Medulla oblongata (tissue), 1 donor: ENCODE results near the gene XYLT1.
"Not testable (repeated sequence)": the region's sequence is repeated elsewhere in the genome, so short reads cannot be mapped to it uniquely, and the experiment has no call there.

Source experiments
- DNase-seq: peaks from one replicate; pipeline ENCODE4 v3.0.0-alpha.2; 2015; ENCODE audit errors: extremely low spot score

Gene XYLT1

DNA sequence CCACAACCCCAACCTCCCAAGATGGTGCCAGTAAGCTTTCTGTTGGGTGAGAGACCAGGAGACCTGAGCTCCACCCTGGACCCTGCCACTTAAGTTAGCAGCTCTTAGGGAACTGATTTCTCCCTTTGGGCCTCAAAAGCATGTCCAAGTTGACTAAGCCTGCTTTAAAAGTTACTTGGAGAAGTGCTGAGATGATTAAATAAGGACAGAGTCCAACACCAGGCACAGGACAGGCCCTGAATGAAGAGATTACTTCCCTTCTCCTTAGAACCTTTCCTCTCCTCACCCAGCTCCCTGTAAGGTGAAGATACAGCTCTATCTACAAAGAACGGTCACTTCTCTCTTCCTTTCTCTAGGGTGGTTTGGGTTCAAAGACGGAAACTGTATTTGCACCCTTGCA lies 162.6 kb downstream of the XYLT1 start:
- no peak for DNase-seq

DNA sequence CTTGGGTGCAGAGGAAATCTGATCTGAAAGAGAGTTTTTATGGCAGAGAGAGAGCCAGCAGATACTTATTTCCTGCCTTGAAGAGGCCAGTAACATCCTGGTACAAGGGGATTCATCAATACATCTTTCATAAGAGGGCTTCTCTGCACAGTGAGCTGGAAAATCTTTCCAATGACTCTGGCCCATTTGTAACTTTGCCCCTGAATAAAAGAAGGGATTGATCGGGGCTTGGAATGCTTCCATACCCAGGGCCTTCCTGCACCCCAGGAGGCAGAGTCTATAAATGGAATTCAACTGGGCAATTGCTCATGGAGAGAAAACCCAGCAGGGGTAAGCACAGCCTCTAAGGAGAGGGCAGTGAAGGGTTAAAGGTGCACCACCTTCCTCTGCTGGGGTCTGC lies 163.3 kb downstream of the XYLT1 start:
- no peak for DNase-seq

GRCh38 chr16:17306745-17307144 lies 164.0 kb downstream of the XYLT1 start:
- no peak for DNase-seq

GRCh38 chr16:17306211-17306610 lies 164.5 kb downstream of the XYLT1 start:
- not testable (repeated sequence) for DNase-seq

DNA sequence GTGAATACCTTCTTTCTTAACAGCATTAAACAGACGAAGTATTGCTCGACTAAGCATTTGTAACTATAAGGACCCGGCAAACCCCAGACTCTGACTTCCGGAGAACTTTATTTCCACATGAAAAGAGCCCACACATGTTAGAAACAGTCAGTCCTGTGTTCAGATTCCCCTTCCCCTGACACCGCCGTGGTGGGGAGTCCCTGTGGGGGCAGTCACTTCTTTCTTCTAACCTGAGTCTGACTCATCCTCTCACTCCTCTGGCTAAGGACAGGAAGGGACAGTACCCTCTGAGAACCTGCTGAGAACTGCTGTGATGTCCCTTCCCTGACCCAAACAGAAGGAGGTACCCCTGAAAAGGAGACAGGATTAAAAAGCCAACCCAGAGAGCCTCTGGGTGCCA lies 165.1 kb downstream of the XYLT1 start:
- no peak for DNase-seq

DNA sequence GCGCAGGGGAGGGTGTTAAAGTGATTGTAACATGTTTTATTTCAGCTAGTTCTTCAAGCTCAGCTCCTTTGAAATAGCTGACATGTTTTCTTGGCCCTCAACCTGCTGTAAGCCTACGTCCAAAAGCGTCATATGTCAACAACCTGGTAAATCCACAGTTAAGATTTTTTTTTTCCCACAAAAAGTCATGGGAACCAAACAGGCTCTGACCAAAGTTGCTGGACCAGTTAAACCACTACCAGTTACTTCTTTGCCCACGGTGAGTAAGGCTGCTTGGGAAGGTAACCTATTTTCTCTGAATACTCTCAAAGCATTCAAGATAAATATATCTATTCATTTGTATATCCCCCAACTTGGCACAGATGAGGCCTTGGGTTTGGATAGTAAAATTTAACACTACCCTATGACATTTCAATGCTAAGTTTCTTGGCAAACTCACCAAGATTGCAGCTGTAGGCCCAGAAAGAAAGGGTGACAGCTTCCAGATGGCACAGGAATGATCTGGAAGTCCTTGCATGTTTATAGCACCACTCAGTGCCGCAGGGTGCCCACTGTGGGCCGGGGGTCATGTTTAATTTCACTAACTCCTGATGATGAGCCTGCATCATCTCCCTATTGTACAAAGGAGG lies 166.2 kb downstream of the XYLT1 start:
- DNase-seq = no peak

DNA sequence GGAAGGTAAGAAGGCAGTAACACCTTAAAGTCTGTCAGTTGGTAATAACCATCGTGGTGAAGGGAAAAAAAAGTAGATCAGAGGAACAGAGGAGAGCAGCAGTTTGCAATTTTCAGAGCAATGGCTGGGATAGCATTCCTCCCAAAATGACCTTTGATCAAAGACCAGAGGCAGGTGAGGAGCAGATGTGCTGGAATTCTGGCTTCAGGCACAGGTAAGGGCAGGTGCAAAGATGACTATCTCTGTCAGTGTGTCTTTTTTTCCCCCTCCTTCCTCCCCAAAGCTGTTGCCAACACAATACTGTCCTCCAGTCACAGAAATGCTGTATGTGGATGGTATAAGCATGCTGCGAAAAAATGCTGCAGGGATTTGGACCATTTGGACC lies 166.7 kb downstream of the XYLT1 start:
- no peak for DNase-seq

- no peak for DNase-seq
These were observed 167.7 kb downstream of the XYLT1 start for GRCh38 chr16:17303101-17303500.

DNA sequence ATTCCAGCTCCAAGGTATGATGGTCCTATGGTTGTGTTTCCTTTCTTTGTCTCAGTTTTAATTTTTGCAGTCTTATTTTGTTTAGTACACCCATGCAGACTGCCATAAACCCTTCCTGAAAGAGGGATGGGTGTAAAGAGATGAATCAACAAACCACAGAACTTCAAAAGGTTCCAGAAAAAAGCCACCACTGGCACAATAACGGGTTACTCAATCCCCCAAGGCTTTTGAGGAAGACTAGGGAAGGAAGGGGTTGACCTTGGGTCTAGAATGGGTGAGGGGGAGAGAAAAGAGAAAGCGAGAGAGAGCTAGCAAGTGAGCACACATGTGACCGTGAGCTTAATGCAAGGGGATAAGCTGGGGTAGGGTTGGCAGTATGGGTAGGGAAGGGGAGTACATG lies 168.1 kb downstream of the XYLT1 start:
- DNase-seq = no peak

GRCh38 chr16:17302214-17302613 lies 168.5 kb downstream of the XYLT1 start:
- DNase-seq = no peak

GRCh38 chr16:17301593-17302135 lies 169.1 kb downstream of the XYLT1 start:
- peak; percentile 44 for DNase-seq

GRCh38 chr16:17301184-17301583 lies 169.6 kb downstream of the XYLT1 start:
- no peak for DNase-seq

GRCh38 chr16:17299790-17300189 lies 171.0 kb downstream of the XYLT1 start:
- DNase-seq = no peak

- no peak for DNase-seq
These were observed 172.5 kb downstream of the XYLT1 start for GRCh38 chr16:17298238-17298637.

GRCh38 chr16:17296431-17296830 lies 174.3 kb downstream of the XYLT1 start:
- no peak for DNase-seq

DNA sequence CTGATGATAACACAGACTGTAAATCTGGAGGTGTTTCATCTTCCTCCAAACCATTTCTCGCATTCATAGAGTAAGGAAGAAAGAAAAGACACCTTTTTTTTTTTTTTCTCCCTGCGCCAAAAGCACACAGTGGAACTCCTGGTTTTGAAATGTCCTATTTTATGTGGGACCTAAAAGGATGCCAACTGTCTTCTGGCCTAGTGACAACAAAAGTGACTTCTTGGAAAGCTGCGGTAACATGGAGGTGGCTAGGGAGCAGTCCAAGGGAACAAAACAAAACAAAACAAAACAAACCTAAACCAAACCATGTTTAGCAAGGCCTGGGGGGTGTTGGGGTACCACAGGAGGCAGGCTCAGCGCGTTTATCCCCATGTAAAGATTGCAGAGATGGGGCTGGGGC lies 174.8 kb downstream of the XYLT1 start:
- DNase-seq = no peak

DNA sequence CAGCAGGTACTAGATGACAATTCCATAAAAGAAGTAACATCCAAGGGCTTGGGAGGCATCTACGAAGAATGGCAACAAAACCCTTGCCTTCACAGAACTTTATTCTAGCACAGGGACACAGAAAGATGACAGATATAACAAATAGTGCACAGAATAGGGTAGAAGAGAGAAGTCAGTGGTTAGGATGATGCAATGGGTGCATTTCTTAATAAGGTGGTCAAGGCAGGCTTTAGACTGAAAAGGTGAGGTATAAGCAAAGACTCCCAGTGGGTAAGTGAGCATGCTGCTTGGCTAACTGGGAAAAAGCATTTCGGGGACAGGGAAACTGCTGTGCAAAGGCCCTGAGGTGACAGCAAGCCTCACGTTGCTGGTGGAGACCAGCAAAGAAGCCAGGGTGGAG lies 175.9 kb downstream of the XYLT1 start:
- no peak for DNase-seq

DNA sequence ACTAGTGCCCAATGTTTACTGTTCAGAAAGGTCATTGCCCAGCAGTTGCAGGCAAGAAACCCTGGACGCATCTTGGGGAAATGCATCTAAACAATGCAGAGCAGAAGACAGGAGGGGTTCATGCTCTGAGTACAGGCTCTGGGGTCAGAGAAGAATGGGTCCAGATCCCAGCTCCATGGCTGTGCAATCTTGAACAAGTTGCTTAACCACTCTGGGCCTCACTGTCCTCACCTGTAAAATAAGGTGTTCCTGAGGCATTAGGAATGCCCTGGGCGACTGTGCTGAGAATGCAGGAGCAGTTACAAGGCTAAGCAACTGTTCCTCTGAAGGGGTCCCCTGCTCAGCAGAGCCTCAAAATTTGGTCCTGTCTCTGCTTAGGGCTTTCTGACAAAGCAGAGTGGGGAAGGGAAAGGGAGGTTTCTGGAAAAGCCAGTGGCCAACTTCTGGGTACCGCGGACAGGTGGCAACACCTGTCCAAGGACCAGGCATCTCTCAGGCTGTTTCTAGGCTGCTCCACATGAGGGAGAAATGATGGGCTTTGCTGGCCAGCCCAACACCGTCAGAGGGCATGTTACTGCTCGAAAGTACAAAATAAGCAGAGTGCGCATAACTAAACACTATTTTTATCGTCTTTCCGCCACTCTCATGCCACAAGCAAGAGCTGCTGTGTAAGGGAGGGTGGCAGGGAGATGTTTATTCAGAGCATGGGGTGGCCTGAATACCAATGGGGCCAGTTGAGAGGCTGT lies 176.8 kb downstream of the XYLT1 start:
- DNase-seq = no peak

- no peak for DNase-seq
These were observed 179.5 kb downstream of the XYLT1 start for GRCh38 chr16:17291289-17291688.

DNA sequence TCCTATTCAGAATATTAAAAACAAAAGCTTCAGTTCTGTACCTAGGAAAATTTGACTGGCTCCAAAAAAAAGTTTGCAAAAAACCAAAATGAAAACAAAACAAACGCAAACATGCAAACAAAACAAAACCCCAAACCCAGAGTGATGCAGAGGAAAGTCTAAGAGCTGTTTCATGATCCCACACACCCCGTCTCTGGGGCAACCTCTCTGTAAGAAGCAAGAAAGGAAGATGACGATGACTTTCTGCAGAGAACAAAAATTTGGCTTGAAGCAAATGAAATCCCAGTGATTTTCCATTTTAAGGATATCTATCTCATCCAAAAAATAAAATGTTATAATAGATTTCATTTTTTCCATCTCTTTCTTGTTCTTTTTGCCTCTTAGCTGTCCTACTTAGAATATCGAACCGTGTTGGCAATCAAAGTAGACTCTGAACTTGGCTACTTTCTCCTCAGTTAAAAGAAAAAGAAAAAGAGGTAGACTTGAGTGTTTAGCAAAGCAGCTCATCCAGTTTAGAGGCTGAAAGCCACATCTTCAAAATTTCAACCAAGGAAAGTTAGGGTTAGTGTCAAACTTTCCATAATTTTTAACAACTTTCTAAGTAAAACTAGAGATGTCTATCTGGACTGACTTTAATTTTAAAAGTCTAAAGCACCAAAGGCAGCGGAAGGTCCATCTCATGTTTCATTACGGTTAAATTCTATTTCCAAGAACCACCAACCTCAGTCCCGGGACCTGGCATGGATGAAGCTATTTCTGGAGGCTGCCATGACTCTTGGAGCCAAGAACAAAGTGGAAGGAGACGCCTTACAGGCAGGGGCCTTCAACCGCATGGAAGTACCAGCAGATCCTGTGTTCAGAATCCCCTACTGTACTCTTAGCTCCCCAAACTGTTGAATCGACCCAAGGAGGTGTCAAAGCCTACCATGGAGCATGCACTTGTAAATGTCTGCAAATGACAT lies 180.8 kb downstream of the XYLT1 start:
- no peak for DNase-seq

GRCh38 chr16:17289050-17289449 lies 181.7 kb downstream of the XYLT1 start:
- DNase-seq = no peak

- DNase-seq = no peak
These were observed 183.5 kb downstream of the XYLT1 start for GRCh38 chr16:17287166-17287800.
